CD1c-positive myeloid dendritic cell (primary cell): ENCODE data around the gene NF2.

Experiments used
- DNase-seq: peaks from one replicate; pipeline ENCODE4 v3.0.0-alpha.2; 2016; ENCODE audit errors: extremely low spot score

NF2 gene

DNA sequence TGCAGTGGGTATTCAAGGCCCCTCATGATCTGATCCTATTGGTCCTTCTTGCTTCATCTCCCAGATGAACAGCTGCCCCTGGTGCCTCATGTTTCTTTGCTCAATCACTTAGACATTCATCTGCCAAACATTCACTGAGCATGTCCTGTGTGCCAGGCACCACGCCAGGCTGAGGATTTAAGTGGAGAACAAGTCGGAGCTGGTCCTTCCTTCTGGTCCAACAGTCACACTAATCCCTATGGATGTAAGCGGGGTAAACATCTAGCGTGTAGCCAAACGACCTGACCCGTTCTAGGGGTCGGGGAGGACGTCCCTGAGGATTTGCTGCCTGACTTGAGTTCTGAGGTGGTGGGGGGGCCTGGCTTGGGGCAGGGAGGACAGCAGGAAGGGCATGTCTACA lies 141.5 kb downstream of the NF2 start:
- DNase-seq, result no peak

DNA sequence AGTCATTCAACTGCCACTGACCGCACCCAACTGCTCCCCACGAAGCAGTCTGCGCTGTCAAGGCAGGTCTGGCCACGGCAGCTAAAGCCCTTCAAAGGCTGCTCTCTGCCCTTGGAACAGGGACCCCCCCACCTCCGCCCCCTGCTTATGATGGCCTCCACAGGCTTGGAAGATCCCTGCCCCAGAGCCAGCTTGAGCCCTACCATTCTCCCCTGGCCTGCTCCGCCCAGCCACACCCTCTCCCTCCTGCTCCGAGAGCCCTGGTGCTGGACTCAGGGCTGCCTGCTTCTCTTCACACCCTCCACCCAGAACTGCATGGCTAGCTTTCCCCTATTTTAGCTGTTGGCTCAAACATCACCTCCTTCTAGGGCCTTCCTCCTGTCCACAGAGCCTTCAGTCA lies 144.4 kb downstream of the NF2 start:
- no peak for DNase-seq
